Fibroblast of skin of left quadriceps (primary cell): ENCODE data around the gene HAT1.
A peak's percentile ranks its signal among the peaks of the same experiment; 100 is the strongest.
"Not testable (repeated sequence)": the region's sequence is repeated elsewhere in the genome, so short reads cannot be mapped to it uniquely, and the experiment has no call there.

ENCODE experiments used
- DNase-seq, 2 experiments: peaks; one replicate each; pipeline ENCODE4 v3.0.0-alpha.2; 2013; ENCODE audit warnings: low read depth in 2 of 2

Gene HAT1

DNA sequence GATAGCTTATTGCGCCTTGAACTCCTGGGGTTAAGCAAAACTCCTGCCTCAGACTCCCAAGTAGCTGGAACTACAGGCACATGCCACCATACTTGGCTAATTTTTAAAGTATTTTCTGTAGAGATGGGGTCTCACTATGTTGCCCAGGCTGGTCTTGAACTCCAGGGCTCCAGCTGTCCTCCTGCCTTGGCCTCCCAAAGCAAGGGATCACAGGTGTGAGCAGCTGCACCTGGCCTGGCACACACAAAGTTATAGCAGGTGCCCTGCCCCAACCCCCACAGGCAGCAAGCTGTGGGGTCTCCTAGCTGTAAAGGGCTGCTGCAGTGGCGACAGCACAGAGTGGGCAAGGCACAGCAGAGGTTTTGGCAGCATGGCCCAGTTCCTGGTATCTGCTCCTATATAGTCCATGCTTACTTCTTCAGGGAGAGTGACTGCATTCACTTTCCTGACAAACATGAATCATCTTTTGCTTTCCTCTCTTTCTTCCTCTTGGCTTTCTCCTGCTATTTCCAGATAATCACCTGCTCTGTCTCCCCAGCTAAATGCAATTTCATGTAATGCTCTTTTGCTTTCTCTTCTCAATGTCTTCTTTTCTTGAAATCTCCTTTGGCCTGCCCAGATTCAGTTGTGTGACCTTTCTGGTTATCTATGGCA lies 50.2 kb downstream of the HAT1 start:
- DNase-seq: no peak

DNA sequence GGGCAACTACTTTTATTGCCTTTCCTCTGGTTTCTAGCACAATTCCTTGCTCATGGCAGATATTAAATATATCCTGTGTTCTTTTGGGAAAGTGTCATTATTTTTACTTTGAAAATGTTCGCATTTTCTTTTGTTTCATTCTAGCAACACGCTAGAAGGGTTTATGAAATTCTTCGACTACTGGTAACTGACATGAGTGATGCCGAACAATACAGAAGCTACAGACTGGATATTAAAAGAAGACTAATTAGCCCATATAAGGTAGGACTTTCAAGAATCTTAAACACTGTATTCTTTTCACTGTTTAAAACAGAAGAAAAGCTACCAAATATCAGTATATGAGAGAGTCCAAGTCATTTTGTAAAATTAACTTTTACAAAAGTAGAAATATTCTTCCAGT lies 56.8 kb downstream of the HAT1 start:
- DNase-seq: no peak

DNA sequence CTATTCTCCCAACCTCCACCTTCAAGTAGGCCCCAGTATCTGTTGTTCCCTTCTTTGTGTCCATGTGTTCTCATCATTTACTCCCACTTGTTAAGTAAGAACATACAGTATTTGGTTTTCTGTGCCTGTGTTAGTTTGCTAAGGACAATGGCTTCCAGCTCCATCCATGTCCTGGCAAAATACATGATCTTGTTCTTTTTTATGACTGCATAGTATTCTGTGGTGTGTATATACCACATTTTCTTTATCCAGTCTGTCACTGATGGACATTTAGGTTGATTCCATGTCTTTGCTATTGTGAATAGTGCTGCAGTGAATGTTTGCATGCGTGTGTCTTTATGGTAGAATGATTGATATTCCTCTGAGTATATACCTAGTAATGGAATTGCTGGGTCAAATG lies 61.7 kb downstream of the HAT1 start:
- DNase-seq: not testable (repeated sequence)

DNA sequence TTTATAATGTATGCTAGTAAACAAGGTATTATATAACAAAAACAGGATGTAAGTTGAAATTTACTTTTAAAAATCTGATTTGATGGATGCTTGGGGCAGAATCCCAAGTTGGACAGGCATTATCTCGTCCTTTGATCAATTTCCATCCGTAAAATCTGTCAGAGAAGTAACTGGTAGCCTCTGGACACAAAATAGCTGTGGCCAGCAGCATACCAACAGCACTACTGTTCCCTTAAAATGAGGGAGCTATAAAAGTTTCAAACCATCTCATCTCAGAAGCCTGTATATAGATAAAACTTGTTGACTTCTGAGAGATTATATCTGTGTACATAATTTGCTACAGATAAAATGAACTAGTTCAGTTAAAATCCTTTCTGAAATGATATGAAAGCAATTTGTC lies 62.8 kb downstream of the HAT1 start:
- DNase-seq: no peak

DNA sequence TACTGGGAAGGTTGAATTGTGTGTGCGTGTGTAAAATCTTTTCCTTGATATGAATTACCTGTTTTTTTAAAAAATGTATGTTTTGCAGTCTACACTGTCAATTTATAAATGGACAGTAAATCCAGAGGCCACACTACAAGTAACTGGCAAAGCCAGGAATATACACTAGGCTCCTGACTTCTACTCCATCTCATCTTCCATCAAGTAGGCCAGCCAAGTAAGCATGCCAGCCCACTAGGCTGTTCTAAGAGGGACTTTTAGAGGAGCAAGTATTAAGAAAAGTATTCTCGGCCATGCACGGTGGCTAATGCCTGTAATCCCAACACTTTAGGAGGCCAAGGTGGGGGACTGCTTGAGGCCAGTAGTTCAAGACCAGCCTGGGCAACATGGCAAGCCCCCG lies 64.5 kb downstream of the HAT1 start:
- no peak for DNase-seq

DNA sequence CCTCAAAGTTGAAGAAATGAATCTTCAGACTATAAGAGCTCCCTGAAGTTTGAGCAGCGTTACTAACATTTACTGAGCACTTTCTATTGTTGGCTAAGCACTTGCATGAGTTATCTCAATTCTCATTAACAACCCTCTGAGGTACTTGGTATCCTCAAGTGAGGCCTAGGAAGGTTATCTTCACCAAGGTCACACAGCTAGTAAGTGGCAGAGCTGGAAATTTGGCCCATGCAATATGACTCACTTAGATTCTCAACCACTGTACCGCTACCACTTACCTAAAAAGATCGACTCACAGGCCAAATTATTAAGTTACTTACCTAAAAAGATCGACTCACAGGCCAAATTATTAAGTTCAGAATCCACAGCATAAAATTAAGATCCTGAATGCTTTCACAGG lies 68.8 kb downstream of the HAT1 start:
- DNase-seq: no peak

DNA sequence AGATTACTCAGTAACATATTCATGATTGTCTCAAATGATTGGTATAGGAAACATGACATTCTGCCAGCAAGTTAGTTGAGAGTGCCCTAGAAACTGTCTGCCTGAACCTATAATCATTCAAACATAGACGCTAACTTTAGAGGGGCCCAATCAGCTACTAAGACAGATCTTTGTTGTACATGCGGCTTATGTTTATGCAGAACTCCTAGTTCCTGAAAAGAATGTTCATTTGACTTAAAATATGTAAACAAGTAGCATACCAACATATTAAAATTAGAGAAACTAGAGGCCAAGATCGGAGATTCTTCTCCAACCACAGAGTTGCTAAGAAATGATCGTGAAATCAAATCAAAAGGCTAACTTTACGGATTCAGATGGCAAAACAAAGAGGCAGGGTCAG lies 73.3 kb downstream of the HAT1 start:
- DNase-seq: no peak

DNA sequence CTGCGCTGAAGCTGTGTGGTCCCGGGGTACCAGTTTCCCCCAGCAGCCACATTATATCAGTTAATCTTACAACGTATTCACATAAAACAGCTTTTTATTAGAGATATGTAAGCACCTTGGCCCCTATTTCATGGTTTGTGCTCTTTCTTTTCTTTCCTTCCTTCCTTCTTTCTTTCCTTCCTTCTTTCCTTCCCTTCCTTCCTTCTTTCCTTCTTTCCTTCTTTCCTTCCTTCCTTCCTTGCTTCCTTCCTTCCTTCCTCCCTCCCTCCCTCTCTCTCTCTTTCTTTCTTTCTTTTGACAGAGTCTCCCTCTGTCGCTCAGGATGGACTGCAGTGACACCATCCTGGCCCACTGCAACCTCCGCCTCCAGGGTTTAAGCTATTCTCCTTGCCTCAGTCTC lies 73.8 kb downstream of the HAT1 start:
- no peak for DNase-seq

DNA sequence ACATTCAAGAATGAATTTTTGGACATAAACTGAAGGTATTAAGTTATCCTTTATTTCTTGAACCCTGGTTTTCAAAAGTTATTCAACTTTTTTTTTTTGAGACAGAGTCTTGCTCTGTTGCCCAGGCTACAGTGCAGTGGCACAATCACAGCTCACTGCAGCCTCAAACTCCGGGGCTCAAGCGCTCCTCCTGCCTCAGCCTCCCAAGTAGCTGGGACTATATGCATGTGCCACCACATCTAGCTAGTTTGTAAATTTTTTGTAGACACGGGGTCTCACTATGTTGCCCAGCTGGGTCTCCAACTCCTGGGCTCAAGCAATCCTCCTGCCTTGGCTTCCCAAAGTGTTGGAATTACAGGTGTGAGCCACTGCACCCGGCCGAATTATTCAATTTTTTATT lies 74.8 kb downstream of the HAT1 start:
- DNase-seq: not testable (repeated sequence)

DNA sequence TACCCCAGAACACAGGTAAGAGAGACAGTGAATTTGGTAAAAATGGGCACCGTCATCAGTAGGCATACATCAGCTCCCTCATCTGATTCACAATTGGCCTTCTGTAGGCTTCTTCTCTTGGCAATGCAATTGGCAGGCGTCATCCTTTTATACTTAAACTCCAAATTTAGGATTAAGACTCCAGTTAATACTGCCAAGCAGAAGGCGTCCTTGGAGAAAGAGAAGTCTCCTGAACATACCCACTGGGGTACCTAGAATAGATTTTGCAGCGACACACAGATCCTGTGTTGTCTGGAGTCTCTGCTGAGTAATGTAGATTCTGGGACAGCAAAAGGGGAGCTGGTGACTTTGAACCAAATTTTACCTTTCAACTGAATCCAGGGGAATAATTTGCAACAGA lies 76.9 kb downstream of the HAT1 start:
- DNase-seq: no peak

DNA sequence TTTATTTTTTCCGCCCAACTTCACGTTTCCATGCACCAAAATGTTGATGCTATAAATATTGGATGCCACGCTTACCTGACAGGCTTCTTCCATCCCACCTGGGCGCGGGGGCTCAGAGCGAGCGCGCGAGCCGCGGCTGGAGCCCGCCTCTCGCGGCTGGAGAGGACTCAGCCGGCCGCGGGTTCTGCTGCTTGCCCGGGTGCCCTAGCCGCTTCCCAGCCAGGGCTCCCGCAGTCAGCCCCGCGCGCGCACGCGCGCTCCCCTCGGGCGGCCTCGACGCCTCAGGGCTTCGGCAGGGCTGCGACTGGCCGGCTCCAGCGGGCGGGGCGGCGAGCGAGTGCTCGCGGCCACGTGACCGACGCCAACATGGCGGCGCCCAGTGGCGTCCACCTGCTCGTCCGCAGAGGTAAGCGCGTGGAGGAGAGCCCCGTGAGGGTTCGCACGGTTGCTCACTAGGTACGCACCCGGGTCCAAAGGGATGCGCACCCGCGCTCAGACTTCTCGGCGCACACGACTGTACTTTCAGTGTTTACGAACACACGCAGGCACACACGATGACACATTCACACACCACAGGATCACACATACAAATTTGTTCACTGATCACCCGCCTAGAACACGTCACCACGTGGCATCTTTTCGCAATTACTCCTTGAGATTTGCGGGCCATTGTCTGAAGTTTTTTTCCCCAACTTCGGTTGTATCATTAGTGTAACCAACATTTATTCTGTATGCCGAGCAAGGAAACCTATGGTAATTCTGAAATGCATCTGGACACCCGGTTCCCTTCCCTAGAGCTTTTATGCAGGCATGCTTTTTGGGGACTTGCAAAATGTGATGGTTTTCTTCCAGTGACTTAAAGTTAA lies 77.6 kb downstream of the HAT1 start, which contains the start of gene METAP1D:
Gene METAP1D (plus strand): TSS at position 350 of the 866 bp plus-strand sequence. CDS start 17 bp downstream, at position 367.
- peak; percentile 76 to 77 for DNase-seq

DNA sequence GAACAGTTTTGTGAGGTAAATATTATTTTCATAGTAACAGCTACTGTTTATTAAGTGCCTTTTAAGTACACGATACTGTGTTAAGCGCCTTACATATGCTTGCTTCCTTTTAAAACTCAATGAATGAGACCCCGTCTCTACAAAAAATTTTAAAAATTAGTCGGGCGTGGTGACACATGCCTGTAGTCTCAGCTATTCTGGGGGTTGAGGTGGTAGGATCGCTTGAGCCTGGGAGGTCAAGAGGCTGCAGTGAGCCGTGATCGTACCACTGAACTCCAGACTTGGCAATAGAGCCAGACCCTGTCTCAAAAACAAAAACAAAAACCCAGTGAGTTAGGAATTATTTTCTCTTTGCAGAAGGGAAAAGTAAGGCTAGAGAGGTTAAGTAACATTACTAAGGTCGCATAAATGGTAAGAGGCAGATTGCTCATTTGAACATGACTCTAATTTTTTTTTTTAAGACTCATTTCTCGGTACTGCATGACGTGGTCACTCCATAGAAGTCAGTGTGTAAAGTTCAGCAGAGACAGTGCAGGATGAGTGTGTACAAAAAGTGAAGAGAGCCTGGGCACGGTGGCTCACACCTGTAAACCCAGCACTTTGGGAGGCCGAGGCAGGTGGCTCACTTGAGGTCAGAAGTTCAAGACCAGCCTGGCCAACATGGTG lies 78.6 kb downstream of the HAT1 start:
- no peak for DNase-seq

DNA sequence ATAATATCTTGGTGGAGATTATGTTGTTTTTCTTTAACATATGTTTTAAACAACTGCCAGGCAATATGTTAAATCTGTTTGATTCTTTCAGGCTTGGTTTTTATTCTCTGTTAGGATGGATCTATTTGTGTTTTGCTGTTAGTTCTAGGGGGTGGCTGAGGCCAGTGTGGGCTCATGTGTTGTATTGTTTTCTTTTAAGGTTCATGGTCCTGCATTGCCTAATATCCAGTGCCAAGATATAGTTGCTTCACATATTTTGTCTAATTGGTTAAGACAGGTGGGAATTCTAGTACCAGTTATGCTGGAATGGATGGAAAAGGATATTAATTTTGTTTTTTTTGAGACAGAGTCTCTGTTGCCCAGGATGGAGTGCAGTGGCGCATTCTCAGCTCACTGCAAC lies 85.1 kb downstream of the HAT1 start:
- no peak for DNase-seq

DNA sequence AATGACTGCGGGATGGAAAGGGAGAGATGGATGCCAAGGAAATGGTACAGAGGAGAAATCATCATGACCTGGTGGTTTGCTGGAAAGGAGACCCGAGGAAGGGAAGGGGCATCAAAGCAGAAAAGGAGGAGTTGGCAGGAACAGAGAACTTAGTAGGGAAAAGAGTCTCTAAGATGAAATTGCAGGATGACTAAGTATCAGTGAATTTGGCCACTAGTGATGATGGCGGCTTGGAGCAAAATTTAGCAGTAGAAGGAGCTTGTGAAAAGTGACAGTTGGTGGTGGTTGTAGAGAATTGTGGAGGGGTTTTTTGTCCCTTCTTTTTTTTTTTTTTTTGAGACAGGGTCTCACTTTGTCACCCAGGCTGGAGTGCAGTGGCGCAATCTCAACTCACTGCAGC lies 87.6 kb downstream of the HAT1 start:
- DNase-seq: no peak

DNA sequence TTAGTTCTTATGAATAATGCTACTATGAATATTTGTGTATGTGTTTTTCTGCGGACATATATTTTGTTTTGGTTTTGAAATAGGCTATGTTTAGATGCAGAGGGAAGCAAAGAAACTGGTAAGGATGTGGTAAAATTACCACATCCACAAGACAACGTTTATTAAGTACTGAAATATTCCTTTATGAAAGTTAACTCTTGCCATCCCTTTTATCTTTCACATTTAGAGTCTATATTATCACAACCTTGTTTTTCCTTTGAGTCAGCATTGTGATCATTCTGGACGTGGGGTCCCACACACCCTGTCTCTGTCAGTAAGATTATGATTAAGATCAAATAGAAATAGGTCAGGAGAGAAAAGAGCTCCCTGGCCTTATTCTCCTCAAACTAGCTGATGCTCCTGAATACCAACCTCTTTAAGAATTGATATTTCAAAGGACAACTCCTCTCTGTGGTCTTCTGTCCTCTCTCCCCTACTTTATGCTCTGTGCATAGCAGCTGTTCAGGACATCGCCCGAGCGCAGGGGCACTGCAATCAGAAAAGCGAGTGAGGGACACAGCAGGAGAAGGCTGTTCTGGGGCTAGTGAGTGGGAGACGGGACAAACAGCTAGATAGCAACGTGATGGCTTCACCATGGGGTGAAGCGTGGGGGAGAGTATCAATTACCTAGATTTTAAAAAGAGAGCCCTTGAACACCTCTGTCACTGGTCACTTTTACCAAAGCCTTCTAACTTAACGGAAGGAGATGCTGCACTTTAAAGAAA lies 89.7 kb downstream of the HAT1 start:
- no peak for DNase-seq

DNA sequence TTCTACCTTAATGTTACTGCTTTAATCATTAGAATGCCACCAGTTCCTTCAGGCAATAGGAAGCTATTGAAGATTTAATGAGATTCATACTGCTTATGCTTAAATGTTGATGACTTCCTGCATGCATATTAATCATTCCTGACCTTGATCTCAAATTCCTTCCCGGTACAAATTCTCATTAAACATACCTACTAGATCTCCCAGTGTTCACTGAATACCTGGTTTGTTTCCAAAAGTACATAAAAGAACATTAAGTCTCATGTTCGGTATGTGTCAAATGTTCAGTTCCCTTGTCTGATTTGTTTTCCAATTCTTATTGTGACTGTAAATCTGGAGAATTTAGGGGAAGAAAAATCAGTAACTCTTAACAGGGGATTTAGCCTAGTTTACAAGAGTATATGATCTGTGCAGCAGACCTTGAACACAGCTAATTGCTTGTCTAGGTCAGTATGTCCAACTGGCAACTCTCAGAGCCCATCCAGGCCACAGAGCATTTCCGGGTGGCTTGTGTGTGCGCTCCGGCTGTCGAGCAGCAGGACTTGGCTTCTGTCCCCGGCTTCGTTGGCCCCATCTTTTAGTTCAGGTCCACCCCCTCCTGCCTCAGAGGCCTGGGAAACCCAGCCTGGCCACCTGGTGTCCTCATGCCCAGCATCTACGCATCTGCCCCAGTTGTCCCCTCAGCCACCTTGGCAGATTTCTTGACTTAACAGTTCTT lies 90.6 kb downstream of the HAT1 start:
- DNase-seq: no peak

DNA sequence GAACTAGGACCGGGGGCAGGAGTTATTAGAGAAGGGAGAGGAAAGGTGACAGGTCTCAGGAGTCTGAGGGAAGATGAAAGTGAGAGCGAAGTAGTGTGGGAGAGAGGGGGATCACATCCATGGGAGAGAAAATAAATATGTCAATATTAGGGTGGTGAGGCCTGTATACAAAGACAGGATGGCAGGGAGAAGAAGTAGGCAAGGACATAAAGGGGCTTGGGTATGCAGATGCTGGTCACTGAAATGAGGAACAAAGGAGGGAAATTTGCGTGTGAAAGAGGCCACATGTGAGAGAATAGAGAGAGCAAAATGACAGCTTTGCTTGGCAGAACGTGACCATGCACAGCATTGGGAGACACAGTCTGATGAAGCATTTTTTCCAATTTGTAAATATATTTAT lies 91.1 kb downstream of the HAT1 start:
- no peak for DNase-seq

DNA sequence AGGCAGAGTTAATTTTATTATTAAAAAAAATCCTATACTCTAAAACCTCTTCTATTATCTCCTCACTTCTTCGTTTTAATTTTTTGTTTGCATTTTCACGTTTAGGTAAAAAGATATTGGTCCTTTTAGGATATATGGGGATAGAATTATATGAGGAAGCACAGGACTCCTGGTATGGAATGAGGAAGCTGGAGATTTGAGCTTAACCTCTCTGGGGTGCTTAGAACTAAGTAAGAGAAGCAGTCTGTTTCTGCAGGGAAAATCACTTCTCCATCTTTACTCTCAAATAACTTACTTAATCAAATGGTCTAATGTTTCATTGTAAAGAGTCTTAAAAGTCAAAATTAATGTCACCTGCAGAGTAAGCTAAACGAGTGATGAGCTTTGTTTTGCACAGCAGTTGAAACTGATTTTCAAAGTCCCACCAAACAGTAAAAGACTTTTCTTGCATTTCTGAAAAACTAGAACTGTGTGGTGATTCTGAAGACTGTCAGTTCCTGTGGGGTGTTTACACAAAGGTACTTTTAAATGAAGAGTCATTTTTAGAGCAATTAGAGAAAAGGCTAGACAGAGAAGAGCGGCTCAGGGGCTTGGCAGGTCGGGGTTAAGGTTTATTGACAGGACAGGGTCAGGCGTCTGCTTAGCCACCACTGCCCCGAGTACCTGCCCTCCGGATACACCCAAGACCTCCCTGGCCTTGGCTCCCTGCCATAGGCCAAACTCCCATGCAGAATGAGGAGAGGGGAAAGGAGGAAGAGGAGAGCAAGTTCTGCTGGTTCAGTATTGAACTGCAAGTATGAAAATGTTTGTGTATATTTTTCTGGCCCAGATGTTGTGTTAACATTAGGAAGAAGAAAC lies 99.0 kb downstream of the HAT1 start:
- DNase-seq: no peak

DNA sequence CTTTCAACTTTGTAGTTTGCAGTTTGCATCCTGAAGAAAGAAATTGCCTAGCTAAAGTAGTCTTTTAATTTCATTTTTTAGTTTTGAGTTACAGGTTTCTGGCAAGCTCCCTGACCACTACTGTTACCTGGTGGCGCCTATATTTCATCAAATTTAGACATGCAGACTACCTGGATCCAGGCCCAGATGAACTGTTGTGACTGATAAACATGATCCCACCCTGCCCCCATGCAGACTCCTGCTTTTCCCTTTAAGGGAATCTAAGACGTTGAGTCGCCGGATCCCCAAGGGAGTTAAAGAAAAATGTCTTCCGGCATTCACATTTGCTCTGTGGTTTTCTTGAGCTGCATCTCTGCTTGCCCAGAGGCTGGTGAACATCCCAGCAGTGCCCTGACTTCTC lies 99.7 kb downstream of the HAT1 start:
- DNase-seq: peak; percentile 67 to 71

DNA sequence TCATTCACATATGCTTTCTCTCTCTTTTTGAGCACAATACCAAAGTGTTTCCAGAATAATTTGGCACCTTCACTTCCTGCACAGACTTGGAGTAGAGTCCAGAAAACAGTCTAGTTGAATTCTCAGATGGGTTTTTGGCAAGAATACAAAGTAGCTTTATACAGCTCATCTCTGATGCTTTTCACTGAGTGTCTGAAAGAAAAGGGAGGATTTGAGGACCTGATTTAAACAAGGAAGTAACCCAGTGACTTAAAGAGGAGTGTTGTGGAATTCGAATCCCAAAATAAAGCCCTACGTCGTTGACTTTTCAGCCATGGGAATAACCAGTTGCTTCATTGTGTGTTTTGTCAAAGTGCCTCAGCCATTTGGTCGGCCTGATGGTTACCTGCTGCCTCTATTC lies 109.3 kb downstream of the HAT1 start:
- DNase-seq: no peak
